Measurements from ENCODE around the gene CEP44. TPM values are rescaled to one million over a fixed set of nuclear protein-coding genes. Genes with fewer than 3 reads are reported as not detected.
"Not testable (repeated sequence)": the region's sequence is repeated elsewhere in the genome, so short reads cannot be mapped to it uniquely, and the experiment has no call there.

CEP44 gene
- total and polyA plus RNA-seq, 12 donors: 3.9 to 16.1 (median 12.4) TPM

GRCh38 chr4:174362340-174362739, 78.6 kb downstream of the CEP44 start:
- Histone ChIP-seq H3K27me3 (no peaks in the 10 kb centered on the region), H3K27ac (no peak overlapping the region), H3K4me3 (no peak overlapping the region), H3K9me3 (no peaks in the 10 kb centered on the region), H3K36me3 (no peaks in the 10 kb centered on the region), H3K4me1 (no peaks in the 10 kb centered on the region)
- intact Hi-C loops (cut with DNase I): loop anchor here in 5 of 10 donors (5.0 to 10.0 kb wide), 3 partner anchors 272 to 352 kb away; no protein-coding TSS in a partner anchor
- DNase-seq (no peak), ATAC-seq (no peak)
- TF ChIP-seq CTCF (IDR thresholded peaks at IDR 0.05): no peak
- 87 to 91% methylated on average over 2 of the region's 2 CpGs for WGBS, 2 donors

DNA sequence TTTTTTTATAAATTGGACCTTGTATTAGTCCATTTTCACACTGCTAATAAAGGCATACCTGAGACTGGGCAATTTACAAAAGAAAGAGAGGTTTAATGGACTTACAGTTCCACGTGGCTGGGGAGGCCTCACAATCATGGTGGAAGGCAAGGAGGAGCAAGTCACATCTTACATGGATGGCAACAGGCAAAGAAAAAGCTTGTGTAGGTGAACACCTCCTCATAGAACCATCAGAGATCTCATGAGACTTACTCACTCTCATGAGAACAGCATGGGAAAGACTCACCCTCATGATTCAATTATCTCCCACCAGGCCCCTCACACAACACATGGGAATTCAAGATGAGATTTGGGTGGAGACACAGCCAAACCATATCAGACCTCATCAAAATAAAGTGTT, 80.1 kb downstream of the CEP44 start:
- H3K4me3 ChIP-seq, H3K27ac ChIP-seq, H3K36me3 ChIP-seq, H3K9me3 ChIP-seq, DNase-seq, H3K27me3 ChIP-seq, H3K4me1 ChIP-seq, ATAC-seq: not testable (repeated sequence)
- 59 to 71% methylated on average over 1 of the region's 1 CpG for WGBS, 2 donors
- intact Hi-C loops (cut with DNase I): loop anchor here in 8 of 10 donors (2.0 to 10.0 kb wide), 5 partner anchors 267 to 351 kb away; no protein-coding TSS in a partner anchor

- intact Hi-C loops (cut with DNase I): loop anchor here (2.0 to 10.0 kb wide), 8 partner anchors 262 to 1172 kb away; no protein-coding TSS in a partner anchor
These were observed 81.4 kb downstream of the CEP44 start for GRCh38 chr4:174365018-174365587.

DNA sequence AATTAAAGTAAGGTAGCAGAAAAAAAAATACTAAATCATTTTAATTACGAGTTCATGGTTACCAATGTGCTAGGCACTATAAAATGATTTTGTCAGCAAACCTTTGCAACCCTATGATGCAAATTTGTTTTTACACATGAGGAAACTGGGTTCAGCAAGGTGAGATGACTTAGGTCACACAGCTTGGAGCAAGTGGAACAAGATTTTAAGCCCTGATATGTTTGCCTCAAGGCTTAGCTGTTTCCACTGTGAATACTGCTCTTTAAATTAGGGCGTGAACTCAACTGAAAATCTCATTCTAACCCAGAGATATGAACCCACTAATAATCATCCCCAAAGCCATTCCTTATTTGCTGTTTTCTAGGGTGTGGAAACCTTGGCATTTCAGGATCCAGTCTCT, 86.3 kb downstream of the CEP44 start:
- no peak for DNase-seq
- Histone ChIP-seq H3K27me3 (no peaks in the 10 kb centered on the region), H3K4me3 (no peak overlapping the region), H3K36me3 (no peaks in the 10 kb centered on the region), H3K4me1 (no peaks in the 10 kb centered on the region), H3K9me3 (no peaks in the 10 kb centered on the region), H3K27ac (no peak overlapping the region)
- TF ChIP-seq CTCF (IDR thresholded peaks at IDR 0.05): no peak
- intact Hi-C loops (cut with DNase I): loop anchor here in 7 of 10 donors (5.0 to 10.0 kb wide), 6 partner anchors 257 to 1167 kb away; no protein-coding TSS in a partner anchor
- WGBS, 2 donors: 64 to 82% methylated on average over 2 of the region's 2 CpGs
- ATAC-seq: no peak

More at GRCh38 chr4:174365018-174365587, 81.4 kb downstream of the CEP44 start:
- Histone ChIP-seq H3K4me1 (no peaks in the 10 kb centered on the region), H3K4me3 (no peak overlapping the region), H3K27me3 (no peaks in the 10 kb centered on the region), H3K9me3 (no peaks in the 10 kb centered on the region), H3K27ac (no peak overlapping the region), H3K36me3 (no peaks in the 10 kb centered on the region)
- 6 to 18% methylated on average over 2 of the region's 2 CpGs for WGBS, 2 donors
- no peak for ATAC-seq
- DNase-seq: peak in 1 of 2 donors; percentile 14
- peak in 8 of 9 donors; percentile 24 to 70 (median 52) for TF ChIP-seq CTCF (IDR thresholded peaks at IDR 0.05)

GRCh38 chr4:174373821-174374220, 90.1 kb downstream of the CEP44 start:
- WGBS, 2 donors: 65 to 76% methylated on average over 1 of the region's 1 CpG
- Histone ChIP-seq H3K4me3 (no peak overlapping the region), H3K4me1 (no peaks in the 10 kb centered on the region), H3K27me3 (no peaks in the 10 kb centered on the region), H3K9me3 (no peaks in the 10 kb centered on the region), H3K27ac (no peak overlapping the region), H3K36me3 (no peaks in the 10 kb centered on the region)
- DNase-seq: no peak
- TF ChIP-seq CTCF (IDR thresholded peaks at IDR 0.05): no peak
- intact Hi-C loops (cut with DNase I): loop anchor here in 1 of 10 donors (10.0 kb wide), 1 partner anchor 341 kb away; no protein-coding TSS in a partner anchor
- ATAC-seq: no peak
